HUES64 (cell line): ENCODE measurements around the gene TUSC2.

Experiments
- H3K27ac ChIP-seq: 2 replicates; pipeline ENCODE4 v1.7.0; 2013; ENCODE audit warnings: low read depth, low read length, inconsistent platforms
- H3K27me3 ChIP-seq: 2 replicates; pipeline ENCODE4 v1.6.1; 2013; ENCODE audit warnings: mild to moderate bottlenecking, low read length; ENCODE audit not compliant: insufficient read depth
- H3K36me3 ChIP-seq: 2 replicates; pipeline ENCODE4 v1.6.1; 2013; ENCODE audit warnings: mild to moderate bottlenecking, low read length; ENCODE audit not compliant: insufficient read depth
- H3K4me1 ChIP-seq: 2 replicates; pipeline ENCODE4 v1.6.1; 2013; ENCODE audit warnings: mild to moderate bottlenecking, low read length, moderate library complexity; ENCODE audit not compliant: insufficient read depth
- H3K4me3 ChIP-seq: 2 replicates; pipeline ENCODE4 v1.5.1; 2013; ENCODE audit warnings: mild to moderate bottlenecking, low read length, moderate library complexity
- H3K9ac ChIP-seq: 2 replicates; pipeline ENCODE4 v1.6.1; 2013; ENCODE audit warnings: mild to moderate bottlenecking, low read depth, low read length
- H3K9me3 ChIP-seq: 2 replicates; pipeline ENCODE4 v1.6.1; 2013; ENCODE audit warnings: low read depth, low read length; ENCODE audit not compliant: insufficient read depth
- whole genome bisulfite sequencing: fragments of 150-250, 120-280 bp; methylation state at CpG from one replicate; pipeline ENCODE4 v1.1.7; 2013; ENCODE audit warnings: missing lambda C conversion rate; 5-methylcytosine and 5-hydroxymethylcytosine counted together

The TUSC2 gene

DNA sequence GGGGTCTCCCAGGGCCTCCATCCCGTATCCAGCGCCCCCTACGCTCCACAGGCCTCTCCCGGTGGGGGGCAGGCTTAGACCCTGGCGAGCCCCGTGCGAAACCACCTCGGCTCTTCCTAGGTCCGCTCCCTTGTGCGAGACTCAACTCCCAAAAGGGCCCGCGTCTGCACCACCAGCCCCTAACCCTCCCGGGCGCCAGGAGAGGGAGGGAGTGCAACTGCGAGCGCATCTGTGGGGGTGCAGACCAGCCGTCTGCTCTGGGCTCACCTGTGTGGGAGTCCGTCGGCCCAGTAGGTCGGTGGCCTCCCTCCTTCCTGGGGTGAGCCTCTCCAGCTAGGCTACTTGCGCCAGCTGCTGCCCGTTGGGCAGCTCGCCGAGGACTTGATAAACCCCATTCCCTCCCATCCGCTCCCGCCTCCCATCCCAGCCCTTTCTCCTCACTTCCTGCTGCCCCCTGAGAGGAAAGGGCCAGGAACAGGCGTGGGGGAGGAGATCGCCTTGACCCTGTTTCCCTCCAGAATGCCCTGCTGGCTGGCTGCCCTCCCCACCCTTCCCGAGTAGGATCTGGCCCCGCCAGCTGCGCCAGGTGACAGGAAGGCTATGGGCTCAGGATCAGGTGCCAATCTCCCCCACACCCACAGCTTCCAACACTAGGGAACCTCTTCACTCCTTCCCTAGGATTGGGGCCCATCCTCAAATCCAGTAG is 5.5 kb downstream of the TUSC2 start, which contains the start of gene HYAL2:
TSS of gene HYAL2 (minus strand) at position 360 of the 706 bp plus-strand sequence. CDS start 2,256 bp downstream, outside the sequence.
- H3K27me3 ChIP-seq: no peaks in the 10 kb centered on the region
- H3K9ac ChIP-seq: peak within 1 kb of the TSS; percentile 95
- no peaks in the 10 kb centered on the region for H3K9me3 ChIP-seq
- WGBS: 8% methylated on average over 31 of the region's 31 CpGs
- H3K4me3 ChIP-seq: peak within 1 kb of the TSS; percentile 92
- peaks cover 14% of the 10 kb centered on the region for H3K4me1 ChIP-seq
- H3K36me3 ChIP-seq: peaks cover 43% of the 10 kb centered on the region
- peak within 1 kb of the TSS; percentile 99 for H3K27ac ChIP-seq

DNA sequence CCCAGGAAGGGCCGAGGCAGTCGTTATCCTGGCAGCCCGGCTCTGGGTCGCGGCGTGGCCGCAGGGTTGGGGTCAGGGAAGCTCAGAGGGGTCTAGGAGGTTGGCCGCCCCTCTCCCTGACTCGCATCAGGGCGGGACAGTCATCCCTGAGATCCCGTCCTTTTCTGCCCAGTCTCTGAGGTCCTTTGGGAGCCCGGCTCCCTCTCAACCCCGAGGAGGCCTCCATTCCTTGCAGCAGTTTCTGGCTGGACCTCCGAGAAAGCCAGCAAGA is 6.0 kb downstream of the TUSC2 start:
- Histone ChIP-seq H3K4me1 (peaks cover 14% of the 10 kb centered on the region), H3K27ac (peak overlapping the region; percentile 64), H3K9ac (peak overlapping the region; percentile 77), H3K4me3 (peak overlapping the region; percentile 92), H3K36me3 (peaks cover 47% of the 10 kb centered on the region), H3K27me3 (no peaks in the 10 kb centered on the region), H3K9me3 (no peaks in the 10 kb centered on the region)
- 2% methylated on average over 14 of the region's 14 CpGs for WGBS

DNA sequence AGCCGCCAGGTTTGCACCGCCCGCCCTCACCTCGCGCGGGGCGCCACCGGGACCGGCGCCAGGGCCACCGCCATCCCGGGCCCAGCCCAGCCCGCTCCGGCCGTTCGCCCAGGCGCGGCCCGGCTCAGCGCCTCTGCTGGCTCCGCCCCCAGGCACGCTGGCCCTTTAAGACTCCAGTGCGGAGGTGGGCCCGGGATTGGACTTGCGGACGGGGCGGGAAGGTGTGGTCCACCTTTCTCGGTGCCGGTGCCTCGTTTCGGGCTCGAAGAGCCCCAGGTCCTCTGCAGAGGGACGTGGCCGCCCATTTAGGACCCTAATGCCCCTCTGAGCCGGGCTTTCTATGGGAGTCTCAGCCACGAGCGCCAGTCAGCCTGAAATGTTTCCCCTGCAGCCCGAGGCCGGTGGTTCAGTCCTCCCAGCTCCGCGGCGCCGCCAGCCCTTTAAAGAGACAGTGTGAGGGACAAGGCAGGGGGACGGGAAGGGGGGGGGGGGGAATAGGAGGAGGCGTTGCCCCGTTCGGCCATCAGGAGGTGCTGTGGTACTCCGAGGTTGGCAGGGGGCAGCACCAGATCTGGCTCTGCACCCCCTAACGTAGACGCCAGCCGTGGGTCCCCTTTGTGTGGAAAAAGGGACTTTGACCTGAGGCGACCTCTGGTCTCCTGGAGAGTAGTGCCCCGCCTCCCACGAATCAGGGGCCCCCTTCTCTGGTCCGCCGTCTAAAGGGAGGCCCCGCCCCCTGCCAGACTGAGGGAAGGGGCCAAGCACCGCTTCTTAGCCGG is 6.5 kb downstream of the TUSC2 start:
- Histone ChIP-seq H3K9ac (peak overlapping the region; percentile 95), H3K9me3 (no peaks in the 10 kb centered on the region), H3K4me1 (peaks cover 17% of the 10 kb centered on the region), H3K36me3 (peaks cover 52% of the 10 kb centered on the region), H3K27me3 (no peaks in the 10 kb centered on the region), H3K27ac (peak overlapping the region; percentile 99), H3K4me3 (peak overlapping the region; percentile 92)
- under 1% methylated on average over 58 of the region's 59 CpGs for WGBS

DNA sequence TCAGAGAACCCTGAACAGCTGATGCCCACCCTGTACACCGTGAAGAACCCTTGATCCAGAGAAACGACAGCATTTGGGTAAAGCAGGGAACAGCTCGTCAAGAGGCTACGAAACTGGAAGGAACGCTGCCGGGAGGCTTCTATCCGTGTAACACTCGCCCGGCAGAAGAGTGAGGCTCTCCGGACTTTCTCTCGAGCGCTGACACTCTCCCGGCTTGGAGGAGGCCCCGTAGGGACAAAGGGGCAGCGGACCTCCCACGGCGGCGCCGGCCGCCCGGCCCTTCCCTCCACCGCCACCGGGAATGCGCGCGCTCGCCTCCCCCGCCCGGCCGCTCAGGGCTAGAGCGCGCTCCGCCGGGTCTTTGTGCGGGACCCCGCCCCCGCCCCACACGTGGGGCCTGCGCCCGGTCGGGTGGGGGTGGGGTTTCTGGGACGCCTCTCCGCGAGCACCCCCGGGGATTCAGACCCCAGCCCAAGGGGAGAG is 7.1 kb downstream of the TUSC2 start:
- peak overlapping the region; percentile 99 for H3K27ac ChIP-seq
- peak overlapping the region; percentile 92 for H3K4me3 ChIP-seq
- peak overlapping the region; percentile 95 for H3K9ac ChIP-seq
- no peaks in the 10 kb centered on the region for H3K9me3 ChIP-seq
- under 1% methylated on average over 45 of the region's 45 CpGs for WGBS
- H3K4me1 ChIP-seq: peaks cover 18% of the 10 kb centered on the region
- H3K36me3 ChIP-seq: peaks cover 52% of the 10 kb centered on the region
- H3K27me3 ChIP-seq: no peaks in the 10 kb centered on the region

DNA sequence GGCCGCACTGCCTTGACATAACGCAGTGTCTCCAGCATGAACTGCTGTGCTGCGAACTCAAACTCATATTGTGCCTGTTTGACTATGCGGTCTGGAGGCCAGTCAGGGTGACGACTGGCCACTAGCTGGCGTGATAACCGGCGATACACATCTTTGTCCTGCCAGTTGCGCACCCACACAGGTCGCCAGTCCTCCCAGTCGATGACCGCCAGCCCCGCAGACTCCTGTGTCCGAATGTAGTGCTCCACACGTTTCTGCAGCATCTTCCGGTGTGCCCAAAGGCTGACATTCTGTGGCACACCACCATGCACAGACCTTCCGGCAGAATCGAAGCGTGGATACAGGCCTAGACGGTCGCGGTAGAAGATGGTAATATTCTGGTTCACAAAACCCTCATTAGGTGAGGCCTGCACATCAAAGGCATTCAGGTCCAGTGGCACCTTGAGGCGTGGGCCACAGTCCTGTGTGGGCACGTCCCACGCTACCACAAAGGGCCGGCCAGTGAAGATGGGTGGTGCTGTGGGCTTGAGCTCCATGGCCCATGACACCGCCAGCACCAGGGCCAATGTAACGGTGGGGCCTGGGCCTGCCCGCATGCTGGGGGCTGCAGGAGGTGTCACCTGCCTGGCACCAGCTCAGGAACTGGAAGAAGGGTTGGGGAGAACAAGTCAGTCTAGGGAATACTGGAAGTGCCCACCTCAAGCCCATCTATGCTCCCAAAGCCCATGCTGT is 8.0 kb downstream of the TUSC2 start:
- Histone ChIP-seq H3K27me3 (no peaks in the 10 kb centered on the region), H3K4me3 (peak overlapping the region; percentile 92), H3K27ac (no peak overlapping the region; the same call in 1 of the 2 replicates), H3K9me3 (no peaks in the 10 kb centered on the region), H3K36me3 (peaks cover 44% of the 10 kb centered on the region), H3K9ac (peak overlapping the region; percentile 95), H3K4me1 (peaks cover 18% of the 10 kb centered on the region)
- WGBS: 93% methylated on average over 29 of the region's 29 CpGs

DNA sequence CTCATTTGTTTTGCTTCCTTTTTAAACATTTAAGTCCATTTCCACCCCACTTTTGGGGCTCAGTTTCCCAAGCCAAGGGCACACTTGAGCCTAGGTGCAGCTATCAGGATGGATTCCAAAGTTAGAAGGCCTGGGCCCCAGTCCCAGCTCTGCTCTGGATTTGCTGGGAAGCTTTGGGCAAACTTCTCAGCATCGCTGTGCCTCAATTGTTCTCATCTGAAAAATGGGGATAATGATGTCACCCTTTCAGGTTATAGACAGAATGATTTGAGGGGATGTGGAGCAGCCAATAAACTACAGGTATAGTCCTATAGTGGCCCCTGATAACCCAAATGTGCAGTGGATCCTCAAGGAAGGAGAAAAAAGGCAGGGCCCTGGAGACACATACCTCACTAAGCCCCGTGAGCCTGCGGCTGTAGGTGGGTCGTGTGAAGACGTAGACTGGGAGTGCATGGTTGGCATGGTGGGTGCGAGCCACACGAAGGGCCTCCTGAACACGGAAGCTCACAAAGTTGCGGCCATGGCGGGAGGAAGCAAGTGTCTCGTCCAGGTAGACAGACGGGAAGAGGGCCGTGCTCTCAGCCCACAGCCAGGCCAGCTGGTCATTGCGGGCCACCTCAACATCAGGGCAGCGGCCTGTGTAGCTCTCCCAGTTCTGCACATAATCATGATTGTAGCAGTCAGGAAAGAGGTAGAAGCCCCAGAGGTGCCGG is 8.7 kb downstream of the TUSC2 start:
- Histone ChIP-seq H3K4me3 (no peak overlapping the region), H3K9me3 (no peaks in the 10 kb centered on the region), H3K27me3 (no peaks in the 10 kb centered on the region), H3K9ac (no peak overlapping the region), H3K4me1 (peaks cover 18% of the 10 kb centered on the region), H3K36me3 (peaks cover 40% of the 10 kb centered on the region), H3K27ac (no peak overlapping the region)
- 94% methylated on average over 16 of the region's 16 CpGs for WGBS

DNA sequence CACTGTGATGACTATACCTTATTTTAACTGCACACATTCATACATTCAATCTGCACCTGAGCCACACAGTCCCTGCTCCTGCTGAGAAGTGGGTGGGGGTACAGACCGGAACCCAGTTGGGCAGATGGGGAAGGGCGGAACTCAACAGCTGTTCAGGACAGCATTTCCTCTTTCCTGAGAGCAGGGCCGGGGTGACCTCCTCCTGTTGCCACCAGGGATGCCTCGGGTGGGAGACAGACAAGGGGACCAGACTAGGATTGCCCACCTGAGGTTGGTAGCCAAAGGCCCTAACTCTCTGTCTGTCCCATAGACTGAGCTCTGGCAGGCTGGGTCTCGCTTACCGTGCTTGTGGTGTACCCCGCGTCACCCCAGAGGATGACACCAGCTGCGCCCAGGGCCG is 9.4 kb downstream of the TUSC2 start:
- Histone ChIP-seq H3K9me3 (no peaks in the 10 kb centered on the region), H3K4me1 (peaks cover 18% of the 10 kb centered on the region), H3K27ac (no peak overlapping the region), H3K27me3 (no peaks in the 10 kb centered on the region), H3K4me3 (no peak overlapping the region), H3K36me3 (peaks cover 40% of the 10 kb centered on the region), H3K9ac (no peak overlapping the region)
- 96% methylated on average over 10 of the region's 10 CpGs for WGBS

DNA sequence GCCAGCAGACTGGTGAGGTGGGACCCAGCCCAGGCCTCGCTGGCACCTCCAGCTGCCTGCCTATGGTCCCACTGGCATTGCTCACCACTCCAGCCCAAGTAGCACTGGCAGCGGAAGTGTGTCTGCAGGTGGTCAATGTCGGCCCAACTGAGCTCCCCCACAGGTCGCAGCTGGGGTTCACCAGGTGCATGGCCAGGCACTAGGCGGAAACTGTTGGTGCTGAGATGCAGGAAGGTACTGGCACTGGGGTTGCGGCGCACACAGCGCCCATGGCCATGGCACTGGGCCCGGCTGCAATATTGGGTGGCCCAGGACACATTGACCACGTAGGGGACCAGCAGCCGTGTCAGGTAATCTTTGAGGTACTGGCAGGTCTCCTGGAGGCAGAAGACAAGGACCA is 9.9 kb downstream of the TUSC2 start:
- peaks cover 15% of the 10 kb centered on the region for H3K4me1 ChIP-seq

DNA sequence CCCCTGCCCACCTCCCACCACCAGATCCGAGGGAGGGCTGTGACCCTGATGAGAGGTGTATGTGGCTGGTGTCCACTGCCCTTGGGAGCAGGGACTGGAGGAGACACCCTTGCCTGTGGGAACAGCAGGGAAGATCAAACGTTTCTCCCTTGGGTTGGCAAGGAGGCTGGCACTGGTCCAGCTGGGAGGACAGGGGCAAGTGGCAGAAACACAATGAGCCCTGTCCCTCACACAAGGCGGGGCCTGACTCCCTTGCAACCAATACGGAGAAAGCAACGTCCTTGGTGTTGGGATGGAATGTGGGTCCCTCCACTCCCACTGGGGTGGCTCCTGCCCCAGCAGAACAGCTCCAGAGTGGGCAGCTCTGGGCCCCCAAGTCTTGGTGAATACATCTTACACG is 10.7 kb downstream of the TUSC2 start:
- 86% methylated on average over 6 of the region's 6 CpGs for WGBS
- Histone ChIP-seq H3K4me1 (peaks cover 11% of the 10 kb centered on the region; the same call in 1 of the 2 replicates), H3K9me3 (no peaks in the 10 kb centered on the region), H3K27me3 (no peaks in the 10 kb centered on the region), H3K9ac (no peak overlapping the region), H3K4me3 (no peak overlapping the region), H3K36me3 (peaks cover 40% of the 10 kb centered on the region), H3K27ac (no peak overlapping the region)

More for the DNA sequence above, 9.9 kb downstream of the TUSC2 start:
- peaks cover 40% of the 10 kb centered on the region for H3K36me3 ChIP-seq
- no peaks in the 10 kb centered on the region for H3K27me3 ChIP-seq
- no peaks in the 10 kb centered on the region for H3K9me3 ChIP-seq
- 95% methylated on average over 11 of the region's 11 CpGs for WGBS
- H3K27ac ChIP-seq: no peak overlapping the region
- no peak overlapping the region for H3K9ac ChIP-seq
- no peak overlapping the region for H3K4me3 ChIP-seq

DNA sequence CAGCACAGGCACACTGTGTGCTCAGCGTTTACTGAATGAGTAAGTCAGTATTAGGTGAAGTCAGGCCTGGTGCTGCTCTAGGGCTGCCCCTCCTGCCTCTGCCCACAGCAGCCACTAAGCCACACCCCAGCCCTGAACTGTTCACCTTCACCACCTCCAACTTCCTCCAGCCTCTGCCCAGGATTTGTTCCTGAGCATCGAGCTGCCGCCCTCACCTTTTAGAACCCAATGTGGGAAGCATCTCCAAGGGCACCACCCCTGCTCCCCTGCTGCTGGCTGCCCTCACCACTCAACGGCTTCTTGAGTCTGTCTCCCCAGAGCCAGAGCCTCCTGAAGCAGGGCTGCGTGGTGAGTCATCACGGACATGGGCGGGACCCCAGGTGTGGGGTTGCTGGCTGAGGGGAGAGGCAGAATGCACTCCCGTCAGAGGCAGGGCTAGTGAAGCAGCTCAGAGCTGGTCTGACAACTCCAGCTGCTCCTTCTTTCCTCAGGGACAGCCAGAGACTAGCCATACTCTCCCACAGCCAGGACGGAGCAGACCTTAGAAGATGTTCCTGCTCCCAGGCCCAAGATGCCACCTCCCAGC is 11.3 kb downstream of the TUSC2 start:
- Histone ChIP-seq H3K9me3 (no peaks in the 10 kb centered on the region), H3K9ac (no peak overlapping the region), H3K27me3 (no peaks in the 10 kb centered on the region), H3K36me3 (peaks cover 40% of the 10 kb centered on the region), H3K4me1 (peaks cover 11% of the 10 kb centered on the region; the same call in 1 of the 2 replicates), H3K27ac (no peak overlapping the region), H3K4me3 (no peak overlapping the region)
- WGBS: 71% methylated on average over 9 of the region's 9 CpGs
